Cortex of kidney (tissue), 1 donor: ENCODE measurements around the gene MCCC2.
"Not testable (repeated sequence)": the region's sequence is repeated elsewhere in the genome, so short reads cannot be mapped to it uniquely, and the experiment has no call there.

Experiments
- DNase-seq: peaks from one replicate; lab custom pipeline; 2025; lab: John Stamatoyannopoulos, UW

Gene MCCC2

GRCh38 chr5:71597001-71597400, 9.9 kb downstream of the MCCC2 start:
- DNase-seq: no peak

GRCh38 chr5:71600783-71601182, 13.6 kb downstream of the MCCC2 start:
- DNase-seq: no peak

- no peak for DNase-seq
Measured at GRCh38 chr5:71601222-71602026, 14.3 kb downstream of the MCCC2 start.

GRCh38 chr5:71609916-71610315, 22.8 kb downstream of the MCCC2 start:
- not testable (repeated sequence) for DNase-seq

- no peak for DNase-seq
Measured at GRCh38 chr5:71615809-71616208, 28.7 kb downstream of the MCCC2 start.

- no peak for DNase-seq
Measured at GRCh38 chr5:71620630-71621029, 33.5 kb downstream of the MCCC2 start.

GRCh38 chr5:71621268-71621667, 34.1 kb downstream of the MCCC2 start:
- no peak for DNase-seq

- no peak for DNase-seq
Measured at GRCh38 chr5:71621741-71622140, 34.6 kb downstream of the MCCC2 start.

GRCh38 chr5:71623221-71623794, 36.2 kb downstream of the MCCC2 start:
- no peak for DNase-seq

GRCh38 chr5:71629950-71630349, 42.8 kb downstream of the MCCC2 start:
- DNase-seq: no peak

GRCh38 chr5:71631070-71631469, 43.9 kb downstream of the MCCC2 start:
- DNase-seq: no peak

GRCh38 chr5:71632168-71632567, 45.0 kb downstream of the MCCC2 start:
- no peak for DNase-seq

- DNase-seq: no peak
Measured at GRCh38 chr5:71633255-71634155, 46.4 kb downstream of the MCCC2 start.

GRCh38 chr5:71637133-71637532, 50.0 kb downstream of the MCCC2 start:
- no peak for DNase-seq

GRCh38 chr5:71640408-71640807, 53.3 kb downstream of the MCCC2 start:
- no peak for DNase-seq

- no peak for DNase-seq
Measured at GRCh38 chr5:71645030-71645429, 57.9 kb downstream of the MCCC2 start.

- not testable (repeated sequence) for DNase-seq
Measured at GRCh38 chr5:71650940-71651339, 63.8 kb downstream of the MCCC2 start.

- DNase-seq: no peak
Measured at GRCh38 chr5:71651579-71651978, 64.4 kb downstream of the MCCC2 start.

- DNase-seq: no peak
Measured at GRCh38 chr5:71652349-71652748, 65.2 kb downstream of the MCCC2 start.

GRCh38 chr5:71652803-71653543, 65.8 kb downstream of the MCCC2 start:
- no peak for DNase-seq

GRCh38 chr5:71658916-71659662, 71.9 kb downstream of the MCCC2 start:
- DNase-seq: no peak
